AG04450 (cell line): Measurements from ENCODE around the gene AMY2B. TPM values are rescaled to one million over a fixed set of nuclear protein-coding genes. Genes with fewer than 3 reads are reported as not detected.
"Not testable (repeated sequence)": the region's sequence is repeated elsewhere in the genome, so short reads cannot be mapped to it uniquely, and the experiment has no call there.

Experiments used
- CTCF ChIA-PET: fragments of 300-600, 350-600 bp; formaldehyde crosslinking; extraction: SDS; loops from one replicate; lab custom pipeline; 2022; ENCODE audit warnings: antibody characterized with exemption, inconsistent platforms; lab: Charles Lee
- POLR2A ChIA-PET: fragments of 350-600 bp; formaldehyde crosslinking; extraction: SDS; loops from one replicate; lab custom pipeline; 2021; ENCODE audit warnings: antibody characterized with exemption, inconsistent platforms; lab: Yijun Ruan, JAX
- DNase-seq: peaks from one replicate; pipeline ENCODE4 v3.0.0-alpha.2; 2011; ENCODE audit warnings: low read depth, low spot score
- H3K27ac ChIP-seq: one replicate; pipeline ENCODE4 v1.5.1; 2012; ENCODE audit warnings: low read depth, low read length, control low read depth
- H3K27me3 ChIP-seq: one replicate; pipeline ENCODE4 v1.6.0; 2012; ENCODE audit warnings: low read length; ENCODE audit not compliant: control insufficient read depth, insufficient read depth
- H3K4me3 ChIP-seq: 2 replicates; pipeline ENCODE4 v1.5.1; 2011; ENCODE audit warnings: mild to moderate bottlenecking, low read depth, low read length, control low read depth
- H3K9me3 ChIP-seq: 2 replicates; pipeline ENCODE4 v1.5.1; 2012; ENCODE audit warnings: low read length; ENCODE audit not compliant: control insufficient read depth, insufficient read depth
- CTCF ChIP-seq: IDR thresholded peaks from 2 replicates; pipeline ENCODE4 v1.5.1; 2011; ENCODE audit warnings: low read depth, low read length, control low read depth, inconsistent platforms
- polyA minus RNA-seq: library from RNA; depleted of rRNA, polyadenylated mRNA; stranded (reverse); fragments of >200 nt; gene quantifications from 2 replicates; pipeline ENCODE4 v1.2.3, GENCODE V29; 2011; rRNA and poly(A)+ RNA removed
- polyA plus RNA-seq: library from polyadenylated mRNA; depleted of rRNA; stranded (reverse); fragments of >200 nt; gene quantifications from 2 replicates; pipeline ENCODE4 v1.2.3, GENCODE V29; 2011; rRNA removed

Gene AMY2B
- 0.91 and 1.1 TPM in 2 replicates for polyA plus RNA-seq
- 0.32 and 1.2 TPM in 2 replicates for polyA minus RNA-seq

DNA sequence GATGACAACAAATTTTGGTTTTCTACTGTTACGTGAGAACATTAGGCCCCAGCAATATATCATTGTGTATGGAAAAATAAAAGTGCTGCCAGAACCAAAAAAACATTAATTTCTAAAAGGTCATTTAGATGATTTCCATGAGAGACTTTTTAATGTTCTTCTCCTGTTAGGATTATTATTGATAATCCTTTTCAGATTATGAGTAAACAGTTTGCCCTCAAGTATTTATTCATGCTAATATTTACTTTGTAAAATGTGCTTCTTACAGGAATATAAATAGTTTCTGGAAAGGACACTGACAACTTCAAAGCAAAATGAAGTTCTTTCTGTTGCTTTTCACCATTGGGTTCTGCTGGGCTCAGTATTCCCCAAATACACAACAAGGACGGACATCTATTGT, at the start of gene AMY2B:
Gene AMY2B (plus strand): TSS at position 301 of the 400 bp plus-strand sequence. CDS start 14 bp downstream, at position 315.
- H3K27me3 ChIP-seq, CTCF ChIA-PET, DNase-seq, H3K27ac ChIP-seq, H3K9me3 ChIP-seq, H3K4me3 ChIP-seq, POLR2A ChIA-PET: not testable (repeated sequence)

GRCh38 chr1:103523346-103523745, 48.0 kb upstream of the AMY2B start:
- CTCF ChIA-PET: interaction anchor here (1.6 kb wide), 1 partner anchor 417 kb away, joined by 4 read pairs; no protein-coding TSS in a partner anchor
- DNase-seq: no peak

DNA sequence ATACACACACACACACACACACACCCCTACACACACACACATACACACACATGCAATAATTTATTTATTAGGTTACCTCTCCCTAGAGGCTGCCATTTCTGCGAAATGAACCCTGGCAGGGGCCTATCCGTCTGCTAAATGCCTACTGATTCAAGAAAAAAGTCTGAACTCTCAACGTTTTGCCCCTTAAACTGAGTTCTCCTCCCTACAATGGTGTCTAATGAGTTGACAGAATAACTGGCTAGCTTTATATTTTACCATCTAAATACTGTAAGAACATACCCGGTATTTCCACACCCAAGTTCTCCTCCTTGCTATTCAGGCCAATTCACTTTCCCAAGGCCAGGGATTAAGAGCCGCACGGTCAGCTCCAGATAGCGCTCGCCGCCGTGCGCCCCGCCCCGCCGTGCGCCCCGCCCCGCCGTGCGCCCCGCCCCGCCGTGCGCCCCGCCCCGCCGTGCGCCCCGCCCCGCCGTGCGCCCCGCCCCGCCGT, 46.2 kb upstream of the AMY2B start:
- CTCF ChIA-PET: interaction anchor here (2.5 kb wide), 1 partner anchor 10 kb away, joined by 19 read pairs; no protein-coding TSS in a partner anchor
- TF ChIP-seq CTCF: no peak
- DNase-seq: no peak

More at GRCh38 chr1:103523346-103523745, 48.0 kb upstream of the AMY2B start:
- Histone ChIP-seq H3K4me3 (no peak overlapping the region), H3K9me3 (no peaks in the 10 kb centered on the region), H3K27me3 (no peaks in the 10 kb centered on the region), H3K27ac (no peak overlapping the region)
- TF ChIP-seq CTCF: no peak
- POLR2A ChIA-PET: no interaction called here

GRCh38 chr1:103525607-103526507, 45.5 kb upstream of the AMY2B start, which contains the start of gene RNPC3:
RNPC3 (plus strand) TSS chr1:103525699; CDS start chr1:103526071, 372 bp downstream.
- Histone ChIP-seq H3K27me3 (no peaks in the 10 kb centered on the region), H3K9me3 (no peaks in the 10 kb centered on the region), H3K27ac (peak within 1 kb of the TSS; percentile 97), H3K4me3 (peak within 1 kb of the TSS; percentile 89)
- ChIA-PET CTCF (interaction anchor here (1.0 to 2.5 kb wide), 3 partner anchors 9 to 419 kb away, joined by 3 to 19 read pairs (median 6); no protein-coding TSS in a partner anchor), POLR2A (interaction anchor here (0.6 to 1.2 kb wide), 2 partner anchors 15 to 540 kb away, joined by 3 to 4 read pairs; no protein-coding TSS in a partner anchor)
- DNase-seq: peak; percentile 81
- no peak; the same call in 1 of the 2 replicates for TF ChIP-seq CTCF

More for the DNA sequence above, 46.2 kb upstream of the AMY2B start:
- Histone ChIP-seq H3K27me3 (no peaks in the 10 kb centered on the region), H3K27ac (no peak overlapping the region), H3K4me3 (peak overlapping the region; percentile 39), H3K9me3 (no peaks in the 10 kb centered on the region)
- POLR2A ChIA-PET: interaction anchor here (1.2 kb wide), 1 partner anchor 16 kb away, joined by 4 read pairs; no protein-coding TSS in a partner anchor

DNA sequence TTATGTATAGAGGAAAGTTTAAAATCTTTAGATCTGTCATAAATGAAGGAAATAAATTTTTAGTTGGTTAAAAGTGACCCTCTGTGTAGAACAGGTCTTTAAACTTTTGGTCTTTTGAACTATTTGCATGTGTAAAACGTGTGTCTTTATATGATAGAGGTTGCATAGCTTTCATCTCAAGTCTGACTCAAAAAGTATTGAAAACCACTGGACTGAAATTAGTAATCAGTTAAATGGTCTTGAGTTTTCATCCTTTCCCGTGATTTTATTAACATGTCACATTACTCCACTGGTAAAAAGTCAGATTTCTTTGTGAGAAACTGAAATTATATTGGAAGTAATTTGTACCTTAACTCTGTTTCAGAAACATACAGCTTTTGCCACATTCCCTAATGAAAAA, 44.1 kb upstream of the AMY2B start:
- POLR2A ChIA-PET: no interaction called here
- no peak for DNase-seq
- no peak for TF ChIP-seq CTCF
- Histone ChIP-seq H3K4me3 (peak overlapping the region; percentile 89), H3K27ac (no peak overlapping the region), H3K27me3 (no peaks in the 10 kb centered on the region), H3K9me3 (no peaks in the 10 kb centered on the region)
- CTCF ChIA-PET: interaction anchor here (1.2 kb wide), 2 partner anchors 13 to 66 kb away, joined by 4 read pairs; no protein-coding TSS in a partner anchor
